GM19193 (cell line): ENCODE data around the gene PROSER2.

Experiments used
- POLR2A ChIP-seq: IDR thresholded peaks from 4 replicates; pipeline ENCODE4 v1.6.1; 2011; ENCODE audit not compliant: insufficient read depth, insufficient read length; ENCODE audit errors: extremely low read depth

PROSER2 gene

DNA sequence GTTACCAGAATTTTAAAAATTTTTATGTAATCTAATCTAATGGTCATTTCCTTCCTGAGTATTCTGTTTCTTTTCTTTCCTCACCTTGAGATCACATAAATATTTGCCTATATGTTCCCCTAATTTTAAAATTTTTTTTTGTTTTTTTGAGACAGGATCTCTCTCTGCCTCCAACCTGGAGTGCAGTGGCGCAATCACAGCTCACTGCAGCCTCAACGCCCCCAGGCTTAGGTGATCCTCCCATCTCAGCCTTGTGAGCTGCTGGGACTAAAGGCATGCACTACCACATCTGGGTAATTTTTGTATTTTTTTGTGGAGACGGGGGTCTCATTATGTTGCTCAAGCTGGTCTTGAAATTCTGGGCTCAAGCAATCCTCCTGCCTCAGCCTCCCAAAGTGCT, 4.1 kb upstream of the PROSER2 start:
- no peak for TF ChIP-seq POLR2A

DNA sequence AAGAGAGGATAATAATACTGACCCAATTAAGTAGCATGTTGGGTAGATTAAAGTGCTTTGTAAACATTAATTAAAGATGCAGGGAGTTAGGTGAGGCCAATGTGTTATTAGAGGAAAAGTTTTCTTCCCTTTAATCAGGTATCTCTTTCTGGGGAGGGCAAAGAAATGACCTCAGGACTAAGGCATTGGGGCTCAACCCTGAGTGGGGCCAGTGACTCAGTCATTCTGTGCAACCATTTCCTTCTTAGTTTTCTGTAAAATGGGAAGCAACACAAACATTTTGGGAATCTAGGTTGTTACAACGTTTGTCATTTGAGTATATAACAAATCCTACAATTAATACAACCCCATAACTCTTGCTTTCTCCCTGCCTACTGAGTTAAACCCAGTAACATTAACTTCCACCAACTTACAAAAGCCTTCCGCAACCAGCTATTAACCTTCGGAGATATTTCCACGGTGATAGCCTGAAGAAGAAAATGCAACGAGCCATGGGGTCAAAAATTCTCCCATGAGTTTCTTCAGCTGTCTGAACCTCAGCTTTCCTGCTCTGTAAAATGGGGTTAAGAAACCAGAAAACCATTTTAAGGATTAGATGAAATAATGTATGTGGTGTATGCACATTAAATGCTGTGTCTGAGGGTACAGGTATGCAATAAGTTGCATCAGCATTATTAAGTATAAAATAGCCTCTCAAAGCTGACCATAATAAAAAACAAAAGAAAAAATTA, 965 bp upstream of the PROSER2 start:
- no peak for TF ChIP-seq POLR2A

DNA sequence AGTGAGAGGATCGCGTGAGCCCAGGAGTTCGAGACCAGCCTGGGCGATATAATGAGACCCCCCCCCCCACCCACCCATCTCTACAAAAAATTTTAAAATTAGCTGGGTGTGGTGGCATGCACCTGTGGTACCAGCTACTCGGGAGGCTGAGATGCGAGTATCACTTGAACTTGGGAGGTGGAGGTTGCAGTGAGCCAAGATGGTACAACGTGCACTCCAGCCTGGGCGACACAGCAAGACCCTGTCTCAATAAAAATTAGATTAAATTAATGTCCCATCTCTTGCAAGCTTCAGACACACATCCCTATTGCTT, 391 bp upstream of the PROSER2 start:
- no peak for TF ChIP-seq POLR2A

DNA sequence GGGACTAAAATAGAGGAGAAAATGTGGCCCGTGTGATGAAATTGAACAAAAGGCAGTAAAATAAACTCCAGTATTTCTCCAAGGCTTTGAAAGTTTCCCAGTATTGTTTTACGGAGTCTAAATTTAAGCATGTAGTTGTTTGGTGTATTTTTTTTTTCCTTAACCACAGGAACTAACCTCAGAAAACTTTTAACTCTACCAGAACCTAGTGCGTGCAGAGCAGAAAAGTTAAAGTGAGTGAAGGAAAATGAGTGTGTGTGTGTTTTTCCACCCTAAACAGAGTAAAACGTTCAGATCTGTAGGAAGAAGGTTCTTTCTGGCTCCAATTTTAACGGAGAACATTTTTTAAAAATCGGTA, 812 bp downstream of the PROSER2 start:
- no peak for TF ChIP-seq POLR2A

GRCh38 chr10:11824376-11824775, 1.2 kb downstream of the PROSER2 start:
- no peak for TF ChIP-seq POLR2A

- no peak for TF ChIP-seq POLR2A
Observed at GRCh38 chr10:11824825-11825224, 1.7 kb downstream of the PROSER2 start.

DNA sequence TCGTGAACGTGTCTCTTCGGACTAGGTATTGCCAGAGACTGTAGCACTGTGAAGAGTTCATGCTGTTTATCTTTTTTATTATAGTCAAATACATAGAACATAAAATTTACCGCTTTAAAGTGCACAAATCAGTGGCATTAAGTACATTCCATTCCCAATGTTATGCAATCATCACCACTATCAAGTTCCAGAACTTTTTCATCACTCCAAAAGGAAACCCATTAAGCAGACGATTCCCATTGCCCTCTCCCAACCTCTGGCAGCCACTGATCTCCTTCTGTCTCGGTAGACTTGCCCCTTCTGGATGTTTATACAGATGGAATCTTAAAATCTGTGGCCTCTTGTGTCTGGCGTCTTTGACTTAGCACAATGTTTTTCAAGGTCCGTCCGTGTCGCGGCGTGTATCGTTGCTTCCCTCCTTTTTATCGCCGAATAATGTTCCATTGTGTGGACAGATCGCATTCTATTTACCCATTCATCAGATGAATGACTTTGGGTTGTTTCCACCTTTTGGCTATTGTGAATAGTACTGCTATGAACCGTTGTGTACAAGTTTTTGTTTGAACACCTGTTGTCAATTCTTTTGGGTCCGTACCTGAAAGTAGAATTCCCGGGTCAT, 2.7 kb downstream of the PROSER2 start:
- no peak for TF ChIP-seq POLR2A

DNA sequence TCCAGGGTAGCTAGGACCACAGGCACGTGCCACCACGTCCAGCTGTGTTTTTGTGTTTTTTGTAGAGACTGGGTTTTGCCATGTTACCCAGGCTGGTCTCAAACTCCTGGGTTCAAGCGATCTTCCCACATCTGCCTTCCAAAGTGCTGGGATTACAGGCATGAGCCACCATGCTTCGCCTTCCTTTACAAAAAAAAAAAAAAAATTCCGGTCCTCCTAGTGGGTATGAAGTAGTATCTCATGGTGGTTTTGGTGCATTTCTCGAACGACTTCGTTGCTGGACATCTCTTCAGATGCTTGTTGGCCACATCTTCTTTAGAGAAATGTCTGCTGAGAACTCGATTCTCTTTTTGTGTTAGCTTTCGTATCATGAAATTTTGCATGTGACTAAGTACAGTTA, 3.9 kb downstream of the PROSER2 start:
- no peak for TF ChIP-seq POLR2A

DNA sequence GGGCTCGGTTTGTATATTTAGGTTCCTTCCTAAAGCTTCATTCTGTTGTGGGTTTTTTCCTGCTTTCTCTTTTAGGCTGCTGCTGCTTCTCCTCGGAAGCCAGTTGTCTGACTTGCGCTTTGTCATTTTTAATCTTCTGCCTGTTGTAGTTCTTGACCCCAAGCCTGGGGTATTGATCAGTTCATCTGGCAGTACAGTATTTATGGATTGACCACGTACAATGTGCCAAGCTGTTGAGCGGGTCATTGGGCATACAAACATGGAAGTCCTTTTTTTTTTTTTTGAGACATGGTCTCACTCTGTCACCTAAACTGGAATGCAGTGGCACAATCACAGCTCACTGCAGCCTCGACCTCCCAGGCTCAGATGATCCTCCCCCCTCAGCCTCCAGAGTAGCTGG, 4.3 kb downstream of the PROSER2 start:
- no peak for TF ChIP-seq POLR2A

DNA sequence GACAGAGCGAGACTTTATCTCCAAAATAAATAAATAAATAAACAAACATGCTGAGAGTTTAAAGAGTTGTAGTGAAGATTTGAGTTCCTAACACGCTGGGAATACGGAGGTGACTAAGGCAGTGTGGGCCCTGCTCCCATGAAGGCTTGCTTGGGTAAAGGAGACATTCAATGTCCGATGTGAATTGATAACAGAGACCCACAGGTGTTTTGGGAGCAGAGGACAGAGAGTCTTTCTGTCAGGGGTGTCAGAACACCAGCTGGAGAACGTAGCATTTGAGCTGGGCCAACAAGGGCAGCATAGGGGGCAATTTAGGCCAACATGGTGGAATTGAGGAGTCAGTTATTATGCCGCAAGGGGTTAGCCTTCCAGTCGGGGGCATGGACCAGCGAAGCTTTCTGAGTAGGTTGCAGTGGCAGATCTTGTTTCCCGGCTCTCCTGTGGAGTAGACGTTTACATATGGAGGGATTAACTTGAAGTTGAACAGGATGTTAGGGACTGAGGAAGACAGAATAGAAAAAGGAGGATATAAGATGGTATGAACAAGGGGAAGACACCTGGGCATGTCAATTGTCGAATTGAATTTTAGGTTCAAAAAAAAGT, 5.6 kb downstream of the PROSER2 start:
- TF ChIP-seq POLR2A = no peak

DNA sequence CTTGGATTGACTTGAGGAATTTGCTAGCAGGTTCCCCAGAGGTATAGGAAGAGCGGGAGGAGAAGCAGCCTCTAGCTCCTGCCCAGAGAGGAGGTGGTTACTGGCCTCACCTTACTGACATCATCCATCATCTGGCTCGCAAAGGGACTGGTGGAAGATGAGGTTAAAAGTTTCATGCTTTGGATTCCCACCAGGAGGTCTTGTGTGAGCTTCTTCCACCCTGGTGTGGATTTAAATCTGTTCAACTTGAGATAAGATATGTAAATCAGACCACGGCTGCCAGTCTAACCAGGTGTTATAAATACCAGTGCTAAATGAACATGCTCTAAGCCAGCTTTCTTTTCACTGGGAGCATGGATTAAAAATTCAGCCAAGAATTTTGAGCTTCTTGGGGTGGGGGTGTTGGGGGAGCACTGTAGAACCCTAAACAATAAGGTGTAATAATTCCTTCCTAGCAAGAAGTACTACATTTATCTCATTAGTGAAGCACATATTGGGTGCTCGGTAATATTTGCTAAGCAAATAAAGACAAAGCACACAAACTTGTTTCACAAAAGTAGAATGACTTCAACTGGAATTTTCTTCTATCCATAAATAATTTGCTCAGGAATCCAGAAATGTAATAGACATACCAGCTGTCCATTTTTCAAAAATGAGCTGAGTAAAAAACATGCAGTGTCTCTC, 7.8 kb downstream of the PROSER2 start:
- no peak for TF ChIP-seq POLR2A

DNA sequence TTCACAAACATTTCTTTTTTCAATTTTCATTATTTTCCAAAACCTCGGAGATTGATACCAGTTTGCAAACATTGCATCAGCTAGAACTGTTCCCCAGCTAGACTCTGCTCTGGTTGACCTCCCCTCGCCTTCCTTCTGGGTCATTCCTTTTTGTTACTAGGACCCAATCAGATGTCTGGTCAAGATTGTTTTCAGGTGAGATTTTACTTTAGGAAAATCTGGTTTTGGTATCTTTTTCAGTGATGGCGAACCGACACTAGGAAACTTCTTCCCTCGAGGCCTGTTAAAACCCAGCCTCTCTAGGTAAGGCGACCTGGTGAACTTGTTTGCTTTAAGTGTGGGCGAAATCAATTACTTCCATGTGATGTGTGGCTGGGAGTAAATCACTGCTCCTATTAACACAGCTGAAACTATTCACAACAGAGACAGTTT, 8.4 kb downstream of the PROSER2 start:
- no peak for TF ChIP-seq POLR2A

GRCh38 chr10:11832042-11832441, 8.9 kb downstream of the PROSER2 start:
- TF ChIP-seq POLR2A = no peak

DNA sequence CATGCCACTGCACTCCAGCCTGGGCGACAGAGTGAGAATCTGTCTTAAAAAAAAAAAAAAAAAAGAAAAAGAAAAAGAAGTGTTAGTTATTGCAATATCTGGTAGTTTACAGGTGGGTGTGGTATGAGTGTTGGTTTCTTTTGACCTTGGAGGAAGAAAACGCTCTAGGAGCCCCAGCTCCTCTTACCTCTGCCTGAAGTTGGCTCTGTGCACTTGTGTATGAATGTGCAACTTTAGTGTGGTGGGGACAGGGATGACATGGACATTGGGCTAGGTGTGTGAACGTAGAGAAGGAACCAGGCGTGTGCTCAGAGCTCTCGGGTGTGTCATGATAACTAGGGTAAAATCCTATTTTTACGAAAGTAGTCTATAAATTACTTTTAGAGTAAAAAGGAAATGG, 11.9 kb downstream of the PROSER2 start:
- TF ChIP-seq POLR2A = no peak

DNA sequence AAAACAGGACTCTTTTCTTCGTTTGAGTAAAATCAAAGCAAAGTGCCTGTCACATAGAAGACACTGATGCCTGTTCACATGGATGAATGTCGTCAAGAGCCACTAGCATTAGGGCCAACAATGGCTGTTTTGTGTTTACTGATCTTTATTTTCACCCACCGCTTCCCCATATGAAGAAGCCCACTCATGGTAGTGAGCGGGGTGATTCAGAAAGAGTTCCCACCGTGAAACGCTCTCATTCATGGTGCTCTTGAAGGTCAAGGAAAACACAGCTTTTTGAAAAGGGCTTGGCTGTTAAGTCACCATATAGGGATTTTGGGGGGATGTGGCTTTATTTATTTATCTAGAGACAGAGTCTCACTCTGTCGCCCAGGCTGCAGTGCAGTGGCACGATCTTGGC, 12.5 kb downstream of the PROSER2 start:
- no peak for TF ChIP-seq POLR2A
